GM19324 (cell line): Measurements from ENCODE around the gene TEN1.

Source experiments
- ATAC-seq: cut with Tn5 transposase; IDR thresholded peaks from one replicate; pipeline ENCODE4 v1.9.1; 2021; ENCODE audit warnings: mild to moderate bottlenecking, moderate library complexity; ENCODE audit not compliant: unreplicated experiment, low FRiP score

The TEN1 gene

DNA sequence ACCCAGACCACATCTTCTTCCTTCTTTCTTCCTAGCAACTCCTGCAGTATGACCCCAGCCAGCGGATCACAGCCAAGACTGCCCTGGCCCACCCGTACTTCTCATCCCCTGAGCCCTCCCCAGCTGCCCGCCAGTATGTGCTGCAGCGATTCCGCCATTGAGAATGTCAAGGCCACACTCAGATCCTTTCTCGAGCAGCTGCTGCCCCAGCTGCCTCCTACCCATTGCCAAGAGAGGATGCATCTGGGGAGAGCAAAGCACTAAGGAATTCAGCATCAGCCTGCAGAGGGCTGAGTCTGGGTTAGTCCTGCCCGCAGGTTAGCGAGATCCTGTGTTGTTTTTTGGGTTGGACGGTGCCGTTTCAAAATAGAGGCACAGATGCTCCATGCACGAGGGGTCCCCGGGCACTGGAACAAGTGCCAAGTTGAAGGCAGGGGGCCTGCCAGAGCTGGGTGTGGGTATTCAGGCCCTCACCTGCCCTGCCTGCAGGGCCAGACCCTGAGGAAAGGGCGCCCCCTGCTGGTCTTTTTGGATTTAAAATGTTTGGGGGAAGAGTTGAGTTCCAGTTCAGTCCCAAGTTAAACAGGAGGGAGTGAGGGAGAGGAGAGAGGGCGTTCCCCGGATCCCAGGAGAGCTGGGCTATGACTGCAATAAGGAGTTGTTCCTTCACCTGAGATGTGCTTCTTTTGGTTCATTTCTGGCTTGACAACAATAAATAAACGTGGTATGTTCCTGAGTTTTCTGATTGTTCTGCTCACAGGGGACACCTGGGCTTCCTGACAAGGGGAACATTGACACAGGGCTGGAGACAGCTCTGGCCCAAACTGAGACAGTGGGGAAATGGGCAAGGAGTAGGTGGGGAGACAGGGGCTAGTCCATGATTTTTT lies 26.5 kb downstream of the TEN1 start:
- ATAC-seq = no peak

DNA sequence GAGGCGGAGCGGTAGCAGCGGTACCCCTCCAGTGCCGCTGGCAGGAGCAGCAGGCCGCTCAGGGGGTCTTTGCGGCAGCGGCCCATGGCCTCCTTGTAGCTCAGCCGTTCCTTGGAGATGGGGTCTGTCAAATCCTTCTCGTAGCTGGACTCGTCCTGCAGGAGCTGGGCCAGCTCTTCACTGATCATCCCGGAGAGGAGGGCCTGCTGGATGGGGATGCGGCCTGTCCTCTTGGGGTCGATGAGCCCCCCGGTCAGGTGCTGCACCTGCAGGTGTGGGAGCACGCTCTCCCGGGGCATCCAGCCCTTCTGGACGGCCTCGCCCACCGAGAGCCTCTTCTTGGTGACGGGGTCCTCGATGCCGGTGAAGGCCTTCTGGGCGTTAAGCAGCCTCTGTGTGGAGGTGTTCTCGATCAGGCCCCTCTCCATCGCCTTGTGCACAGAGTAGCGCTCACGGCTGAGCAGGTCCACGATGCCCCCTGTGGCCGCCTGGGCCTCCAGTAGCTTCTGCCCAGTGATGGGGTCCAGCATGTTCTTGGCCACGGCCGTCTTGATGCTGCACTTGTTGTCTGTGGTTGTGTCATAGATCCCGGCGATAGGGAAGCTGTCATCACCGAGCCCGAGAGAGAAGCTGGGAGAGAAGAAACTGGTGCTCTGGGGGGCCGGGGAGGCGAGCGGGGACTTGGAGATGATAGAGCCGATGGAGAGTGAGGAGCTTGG lies 28.2 kb downstream of the TEN1 start:
- no peak for ATAC-seq

DNA sequence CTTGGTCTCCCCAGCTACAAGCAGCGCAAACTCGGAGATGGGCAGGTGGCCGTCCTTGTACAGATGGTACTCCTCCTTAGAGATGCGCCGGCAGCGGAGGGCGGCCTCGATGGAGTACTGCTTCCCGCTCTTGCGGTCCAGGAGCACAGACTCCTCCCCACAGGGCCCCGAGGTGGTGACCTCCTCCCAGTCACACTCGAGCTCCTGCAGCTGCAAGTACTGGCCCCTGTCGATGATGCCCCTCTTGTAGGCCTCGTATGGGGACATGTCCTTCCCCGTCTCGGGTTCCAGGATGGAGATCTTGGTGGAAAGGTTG lies 28.8 kb downstream of the TEN1 start:
- ATAC-seq = no peak

DNA sequence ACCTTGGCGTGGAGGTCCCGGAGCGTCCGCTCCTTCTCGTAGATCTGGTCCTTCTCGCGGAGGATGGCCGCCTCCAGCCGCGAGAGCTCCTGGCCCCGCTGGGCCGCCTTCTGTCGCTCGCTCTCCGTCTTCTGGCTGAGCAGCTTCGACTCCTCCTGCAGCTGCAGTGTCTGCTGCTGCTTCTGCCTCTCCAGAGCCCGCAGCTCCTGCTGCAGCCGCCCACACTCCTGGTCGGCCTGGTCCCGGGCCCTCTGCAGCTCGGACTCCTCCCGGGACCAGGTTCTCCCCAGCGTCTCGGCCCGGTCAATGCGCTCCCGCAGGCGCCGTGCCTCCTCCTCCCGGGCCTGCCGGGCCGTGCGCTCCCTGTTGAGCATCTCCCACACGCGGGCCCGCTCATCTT lies 29.2 kb downstream of the TEN1 start:
- ATAC-seq = no peak

GRCh38 chr17:76008630-76009425 lies 29.8 kb downstream of the TEN1 start:
- no peak for ATAC-seq

DNA sequence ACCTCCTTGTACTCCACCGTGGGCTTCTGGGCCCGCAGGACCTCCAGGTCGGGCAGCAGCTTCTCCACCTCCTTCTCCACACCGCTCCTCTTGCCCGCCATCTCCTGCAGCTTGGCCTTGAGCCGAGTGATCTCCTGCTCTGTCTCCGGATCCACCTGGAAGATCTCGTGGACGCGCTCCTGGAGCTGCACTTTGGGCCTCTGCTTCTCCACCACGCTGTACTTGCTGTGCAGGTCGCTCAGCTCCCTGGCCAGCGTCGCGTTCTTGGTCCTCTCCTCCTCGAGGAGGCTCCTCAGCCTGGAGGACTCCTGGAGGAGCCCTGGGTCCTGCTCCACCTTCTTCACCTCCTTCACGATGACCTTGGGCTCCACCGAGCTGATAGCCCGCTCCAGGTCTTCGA lies 30.4 kb downstream of the TEN1 start:
- no peak for ATAC-seq

GRCh38 chr17:76009969-76010661 lies 31.1 kb downstream of the TEN1 start:
- ATAC-seq = no peak

GRCh38 chr17:76011951-76012350 lies 32.9 kb downstream of the TEN1 start:
- ATAC-seq = no peak

DNA sequence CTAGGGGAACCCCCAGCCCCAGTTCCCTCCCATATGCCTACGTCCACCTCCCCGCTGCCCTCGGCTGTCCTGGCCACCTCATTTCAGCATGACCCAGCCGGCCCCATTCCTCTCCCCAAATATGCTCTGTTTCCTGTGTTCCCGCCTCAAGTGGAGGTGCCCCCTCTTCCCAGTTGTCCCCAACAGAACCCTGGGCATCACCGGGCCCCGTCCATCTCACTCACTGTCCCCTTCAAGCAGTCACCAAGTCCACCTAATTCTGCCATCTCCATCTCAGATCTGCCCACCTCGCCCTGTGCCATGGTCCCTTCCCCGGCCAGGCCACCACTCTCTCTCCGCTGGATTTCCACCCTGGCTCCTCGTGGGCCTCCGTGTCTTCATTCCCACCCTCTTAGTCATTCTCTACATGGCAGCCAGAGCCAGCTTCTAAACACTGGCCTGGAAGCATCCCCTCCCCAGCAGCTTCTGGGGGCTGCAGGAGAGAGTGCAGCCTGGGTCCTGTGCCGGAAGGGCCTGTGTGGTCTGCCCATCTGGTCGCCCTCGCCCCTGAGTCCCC lies 34.4 kb downstream of the TEN1 start:
- no peak for ATAC-seq

GRCh38 chr17:76014100-76014924 lies 35.3 kb downstream of the TEN1 start:
- ATAC-seq = no peak

DNA sequence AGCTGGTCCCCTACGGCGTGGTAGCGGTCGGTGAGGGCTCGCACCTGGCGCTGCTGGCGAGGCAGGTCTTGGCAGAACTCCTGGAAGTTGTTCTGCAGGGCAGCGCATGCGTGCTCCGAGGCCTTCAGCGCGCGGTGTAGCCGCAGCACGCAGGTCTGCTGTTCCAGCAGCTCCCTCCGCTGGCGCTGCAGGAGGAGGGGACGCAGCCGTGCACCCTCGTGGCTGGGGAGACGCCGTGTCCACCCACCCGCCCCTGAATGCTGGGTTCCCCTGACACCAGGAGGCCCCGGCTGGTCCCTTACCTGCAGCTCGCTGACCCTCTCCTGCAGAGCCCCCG lies 35.9 kb downstream of the TEN1 start:
- no peak for ATAC-seq

DNA sequence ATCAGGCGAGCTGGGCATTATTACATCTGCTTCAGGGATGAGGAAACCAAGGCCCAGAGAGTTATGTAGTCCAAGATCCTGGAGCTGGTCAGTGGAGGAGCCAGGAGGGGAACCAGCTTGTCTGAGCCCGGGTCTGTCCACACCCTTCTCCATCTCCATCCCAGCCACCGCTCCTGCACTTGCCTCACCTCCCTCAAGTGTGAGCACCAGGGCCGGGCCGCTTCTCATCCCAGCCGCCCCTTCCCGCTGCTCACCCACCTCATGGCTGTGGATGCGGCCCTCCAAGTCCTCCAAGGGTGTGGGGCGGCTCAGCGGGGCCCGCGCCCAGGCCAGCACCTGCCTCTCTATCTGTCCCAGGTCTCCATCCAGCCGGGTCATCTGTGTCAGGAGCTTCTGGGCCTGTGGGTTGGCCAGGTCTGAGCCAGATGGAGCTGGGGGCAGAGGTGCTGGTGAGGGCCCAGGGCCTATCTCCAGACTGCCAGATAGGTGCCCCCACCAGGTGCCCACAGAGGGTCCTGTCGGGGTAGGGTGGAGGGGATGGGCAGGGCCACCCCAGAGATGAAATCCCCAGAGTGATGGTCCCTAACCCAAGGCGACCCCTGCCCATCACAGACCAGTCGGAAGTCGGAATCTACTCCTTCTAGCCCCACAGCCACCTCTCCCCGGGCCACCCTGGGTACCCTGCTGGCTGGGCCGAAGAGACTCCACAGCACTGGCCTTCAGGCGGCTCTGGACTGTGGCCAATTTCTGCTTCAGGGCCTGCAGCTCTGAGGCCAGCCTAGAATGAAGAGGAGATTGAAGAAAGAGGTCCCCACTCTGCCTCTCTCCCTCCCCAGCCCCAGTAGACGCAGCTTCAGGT lies 38.7 kb downstream of the TEN1 start:
- ATAC-seq = no peak

GRCh38 chr17:76018340-76018680 lies 39.3 kb downstream of the TEN1 start:
- ATAC-seq = no peak

DNA sequence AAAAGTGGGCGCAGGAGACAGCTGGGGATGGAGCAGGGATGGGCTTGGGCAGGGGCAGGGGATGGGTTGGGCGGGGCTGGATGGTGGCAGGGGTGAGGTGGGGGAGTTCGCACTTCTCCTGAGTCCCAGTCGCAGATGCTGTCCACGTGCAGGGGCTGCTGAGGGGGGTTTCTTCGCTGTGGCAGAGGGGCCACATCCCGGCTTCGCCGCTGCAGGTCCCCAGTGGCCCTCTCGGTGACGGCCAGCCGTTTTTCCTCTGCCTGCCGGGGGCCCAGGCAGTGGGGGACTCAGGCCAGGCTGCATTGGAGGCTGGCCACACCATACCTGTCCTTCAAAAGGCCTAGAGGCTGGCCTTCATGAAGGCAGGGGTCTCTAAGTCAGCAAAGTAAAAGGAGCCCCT lies 39.8 kb downstream of the TEN1 start:
- ATAC-seq = no peak

DNA sequence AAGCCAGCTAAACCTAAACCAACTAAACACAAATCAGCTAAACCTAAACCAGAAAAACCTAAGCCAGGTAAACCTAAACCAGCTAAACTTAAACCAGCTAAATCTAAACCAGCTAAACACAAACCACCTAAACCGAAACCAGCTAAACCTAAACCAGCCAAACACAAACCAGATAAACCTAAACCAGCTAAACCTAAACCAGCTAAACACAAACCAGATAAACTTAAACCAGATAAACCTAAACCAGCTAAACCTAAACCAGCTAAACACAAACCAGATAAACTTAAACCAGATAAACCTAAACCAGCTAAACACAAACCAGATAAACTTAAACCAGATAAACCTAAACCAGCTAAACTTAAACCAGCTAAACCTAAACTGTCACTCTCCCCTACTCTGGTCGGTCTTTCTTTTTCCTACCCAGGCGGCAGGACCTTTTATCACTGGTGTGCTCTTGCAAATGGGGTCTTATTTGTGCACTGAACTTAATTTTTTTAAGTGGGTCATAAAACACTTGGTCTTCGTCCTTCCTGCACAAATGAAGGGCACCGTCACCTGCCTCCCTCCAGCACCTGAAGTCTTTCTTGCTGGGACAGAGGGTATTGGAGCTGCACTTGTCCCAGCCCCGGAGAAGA lies 40.9 kb downstream of the TEN1 start:
- no peak for ATAC-seq

DNA sequence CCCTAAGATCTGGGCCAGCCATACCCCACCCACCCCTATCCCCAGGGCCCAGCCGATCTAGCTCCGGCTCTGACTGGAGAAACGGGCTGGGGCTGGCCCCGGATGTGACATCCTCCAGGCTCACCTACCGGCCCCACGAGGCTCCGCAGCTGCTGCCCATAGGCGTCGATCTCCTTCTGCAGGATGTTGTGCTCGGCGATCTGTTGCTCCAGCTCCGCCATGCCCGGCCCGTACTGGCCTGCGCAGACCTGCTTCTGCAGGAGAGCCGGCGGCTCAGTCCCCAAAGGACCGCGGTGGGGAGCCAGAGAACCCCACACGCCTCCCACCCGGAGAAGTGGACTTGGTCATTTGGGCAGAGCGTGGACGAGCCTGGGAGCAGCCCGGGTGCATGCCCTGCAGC lies 43.2 kb downstream of the TEN1 start:
- no peak for ATAC-seq

GRCh38 chr17:76022973-76023899 lies 44.2 kb downstream of the TEN1 start:
- no peak for ATAC-seq

DNA sequence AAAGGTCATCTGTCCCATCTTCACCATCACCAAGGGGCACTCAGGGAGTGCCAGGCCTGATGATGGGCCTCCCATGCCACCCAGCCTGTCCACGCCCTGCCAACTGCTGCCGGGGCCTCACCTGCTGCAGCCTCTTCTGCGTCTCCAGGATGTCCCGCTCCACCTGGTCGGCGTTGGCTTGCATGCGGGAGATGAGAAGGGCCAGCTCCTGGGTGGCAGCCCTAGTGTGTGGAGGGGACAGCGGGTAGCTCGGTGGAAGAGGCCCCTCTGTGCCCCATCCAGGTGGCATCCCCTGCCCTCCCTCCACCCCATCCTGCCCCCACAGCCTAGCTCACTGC lies 44.8 kb downstream of the TEN1 start:
- ATAC-seq = no peak
